ENCODE measurements around the gene MLXIP. TPM values are rescaled to one million over a fixed set of nuclear protein-coding genes. Genes with fewer than 3 reads are reported as not detected.

The MLXIP gene
- total and polyA plus RNA-seq, 2 of the 13 experiments (the other 11 are each of a cell fraction or from before 2014, with no cell fraction given), result 5.3 to 6.7 TPM

- TF ChIP-seq ZNF431 (CRISPR knock-in tag; IDR thresholded peaks at IDR 0.05; ENCODE audit: borderline replicate concordance, low read depth) (no peak), ZC3H4 (CRISPR knock-in tag; IDR thresholded peaks at IDR 0.05; ENCODE audit: borderline replicate concordance) (no peak), NFAT5 (CRISPR knock-in tag; IDR thresholded peaks at IDR 0.05) (no peak), CBX5 (CRISPR knock-in tag; IDR thresholded peaks at IDR 0.05; ENCODE audit: borderline replicate concordance) (no peak), LCORL (IDR thresholded peaks at IDR 0.05) (no peak), LCORL (CRISPR knock-in tag; IDR thresholded peaks at IDR 0.05) (peak; percentile 22), ZNF205 (CRISPR knock-in tag; IDR thresholded peaks at IDR 0.05) (no peak), SSRP1 (CRISPR knock-in tag; IDR thresholded peaks at IDR 0.05) (no peak), ZFP90 (CRISPR knock-in tag; IDR thresholded peaks at IDR 0.05; ENCODE audit: borderline replicate concordance) (no peak), MED1 (CRISPR knock-in tag; IDR thresholded peaks at IDR 0.05) (no peak; the same call in 1 of the 2 replicates), ARHGAP35 (CRISPR knock-in tag; IDR thresholded peaks at IDR 0.05; ENCODE audit: borderline replicate concordance) (no peak), AHR (CRISPR knock-in tag; IDR thresholded peaks at IDR 0.05) (no peak), ATF1 (CRISPR knock-in tag; IDR thresholded peaks at IDR 0.05) (no peak), ZNF777 (CRISPR knock-in tag; IDR thresholded peaks at IDR 0.05) (no peak), PRPF4 (IDR thresholded peaks at IDR 0.05; ENCODE audit: low read depth, low read length, poor library complexity, severe bottlenecking) (no peak), SMARCC2 (IDR thresholded peaks at IDR 0.05) (no peak), SALL2 (CRISPR knock-in tag; IDR thresholded peaks at IDR 0.05) (no peak), REL (CRISPR knock-in tag; conservative IDR thresholded peaks at IDR 0.05) (no peak), ZNF256 (CRISPR knock-in tag; conservative IDR thresholded peaks at IDR 0.05) (no peak), ARID2 (CRISPR knock-in tag; IDR thresholded peaks at IDR 0.05; ENCODE audit: borderline replicate concordance) (0 out of 2 replicates have a peak, but pooled peaks have one; percentile 53)
- TF ChIP-seq, protein P1, sequence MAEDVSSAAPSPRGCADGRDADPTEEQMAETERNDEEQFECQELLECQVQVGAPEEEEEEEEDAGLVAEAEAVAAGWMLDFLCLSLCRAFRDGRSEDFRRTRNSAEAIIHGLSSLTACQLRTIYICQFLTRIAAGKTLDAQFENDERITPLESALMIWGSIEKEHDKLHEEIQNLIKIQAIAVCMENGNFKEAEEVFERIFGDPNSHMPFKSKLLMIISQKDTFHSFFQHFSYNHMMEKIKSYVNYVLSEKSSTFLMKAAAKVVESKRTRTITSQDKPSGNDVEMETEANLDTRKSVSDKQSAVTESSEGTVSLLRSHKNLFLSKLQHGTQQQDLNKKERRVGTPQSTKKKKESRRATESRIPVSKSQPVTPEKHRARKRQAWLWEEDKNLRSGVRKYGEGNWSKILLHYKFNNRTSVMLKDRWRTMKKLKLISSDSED (CRISPR knock-in tag; IDR thresholded peaks at IDR 0.05), result no peak
- TF ChIP-seq, protein P2, sequence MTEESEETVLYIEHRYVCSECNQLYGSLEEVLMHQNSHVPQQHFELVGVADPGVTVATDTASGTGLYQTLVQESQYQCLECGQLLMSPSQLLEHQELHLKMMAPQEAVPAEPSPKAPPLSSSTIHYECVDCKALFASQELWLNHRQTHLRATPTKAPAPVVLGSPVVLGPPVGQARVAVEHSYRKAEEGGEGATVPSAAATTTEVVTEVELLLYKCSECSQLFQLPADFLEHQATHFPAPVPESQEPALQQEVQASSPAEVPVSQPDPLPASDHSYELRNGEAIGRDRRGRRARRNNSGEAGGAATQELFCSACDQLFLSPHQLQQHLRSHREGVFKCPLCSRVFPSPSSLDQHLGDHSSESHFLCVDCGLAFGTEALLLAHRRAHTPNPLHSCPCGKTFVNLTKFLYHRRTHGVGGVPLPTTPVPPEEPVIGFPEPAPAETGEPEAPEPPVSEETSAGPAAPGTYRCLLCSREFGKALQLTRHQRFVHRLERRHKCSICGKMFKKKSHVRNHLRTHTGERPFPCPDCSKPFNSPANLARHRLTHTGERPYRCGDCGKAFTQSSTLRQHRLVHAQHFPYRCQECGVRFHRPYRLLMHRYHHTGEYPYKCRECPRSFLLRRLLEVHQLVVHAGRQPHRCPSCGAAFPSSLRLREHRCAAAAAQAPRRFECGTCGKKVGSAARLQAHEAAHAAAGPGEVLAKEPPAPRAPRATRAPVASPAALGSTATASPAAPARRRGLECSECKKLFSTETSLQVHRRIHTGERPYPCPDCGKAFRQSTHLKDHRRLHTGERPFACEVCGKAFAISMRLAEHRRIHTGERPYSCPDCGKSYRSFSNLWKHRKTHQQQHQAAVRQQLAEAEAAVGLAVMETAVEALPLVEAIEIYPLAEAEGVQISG (CRISPR knock-in tag; IDR thresholded peaks at IDR 0.05), result peak; percentile 5; the same call in 1 of the 2 replicates
These were observed 15.5 kb upstream of the MLXIP start (continued) for GRCh38 chr12:122062832-122063693.
